HG03064 (cell line): ENCODE results near the gene MTURN.
A peak's percentile ranks its signal among the peaks of the same experiment; 100 is the strongest.
"Not testable (repeated sequence)": the region's sequence is repeated elsewhere in the genome, so short reads cannot be mapped to it uniquely, and the experiment has no call there.

Experiments used
- ATAC-seq: cut with Tn5 transposase; IDR thresholded peaks from one replicate; pipeline ENCODE4 v1.9.1; 2021; ENCODE audit warnings: low read depth; ENCODE audit not compliant: unreplicated experiment

The MTURN gene

DNA sequence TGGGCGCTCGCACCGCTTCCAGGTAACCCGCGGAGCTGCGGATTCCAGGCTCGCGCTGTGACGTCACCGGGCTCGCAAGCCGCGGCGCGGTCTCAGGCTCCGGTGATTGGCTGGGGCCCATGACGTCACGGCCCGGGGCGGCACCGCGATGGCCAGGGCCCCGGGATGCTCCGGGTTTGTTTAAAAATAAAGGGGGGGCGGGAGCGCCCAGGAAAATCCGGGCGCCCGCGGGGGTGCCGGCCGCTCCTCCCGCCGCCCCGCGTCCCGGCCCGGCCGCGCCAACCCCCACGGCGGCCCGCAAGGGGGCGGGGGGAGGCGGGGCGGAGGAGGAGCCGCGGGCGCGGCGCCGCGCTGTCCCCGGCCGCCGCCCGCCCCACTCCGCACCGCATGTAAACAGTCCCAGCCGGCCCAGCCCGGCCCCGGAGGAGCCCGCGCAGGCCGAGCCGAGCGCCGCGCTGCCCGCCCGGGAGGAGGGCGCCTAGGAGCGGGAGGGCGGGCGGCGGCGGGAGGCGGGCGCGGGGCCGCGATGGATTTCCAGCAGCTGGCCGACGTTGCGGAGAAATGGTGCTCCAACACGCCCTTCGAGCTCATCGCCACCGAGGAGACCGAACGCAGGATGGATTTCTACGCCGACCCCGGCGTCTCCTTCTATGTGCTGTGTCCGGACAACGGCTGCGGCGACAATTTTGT lies at the start of gene MTURN:
Gene MTURN, plus strand, starts transcription at position 376 of the 690 bp plus-strand sequence. Its CDS starts 151 bp downstream, at position 527.
- peak; percentile 83 for ATAC-seq

DNA sequence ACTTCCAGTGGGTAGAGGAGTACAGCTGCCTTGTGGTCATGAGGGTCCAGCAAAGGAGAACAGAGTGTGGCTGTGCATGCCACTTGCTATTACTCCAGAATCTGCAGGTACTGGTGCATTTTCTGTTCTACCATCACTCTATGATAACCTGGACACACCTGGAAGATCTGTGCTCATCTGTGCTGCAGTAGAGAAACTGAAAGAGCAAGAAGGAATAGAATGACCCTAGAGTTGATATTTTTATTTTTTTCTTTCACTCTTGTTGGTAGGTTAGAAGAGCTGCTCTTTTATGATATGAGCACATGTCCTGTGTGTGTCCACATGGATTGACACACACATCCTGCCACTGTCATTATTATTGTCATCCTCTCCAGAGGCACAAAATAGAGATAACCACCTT lies 48.3 kb upstream of the MTURN start:
- ATAC-seq = no peak

GRCh38 chr7:30087371-30087770 lies 47.4 kb upstream of the MTURN start:
- no peak for ATAC-seq

DNA sequence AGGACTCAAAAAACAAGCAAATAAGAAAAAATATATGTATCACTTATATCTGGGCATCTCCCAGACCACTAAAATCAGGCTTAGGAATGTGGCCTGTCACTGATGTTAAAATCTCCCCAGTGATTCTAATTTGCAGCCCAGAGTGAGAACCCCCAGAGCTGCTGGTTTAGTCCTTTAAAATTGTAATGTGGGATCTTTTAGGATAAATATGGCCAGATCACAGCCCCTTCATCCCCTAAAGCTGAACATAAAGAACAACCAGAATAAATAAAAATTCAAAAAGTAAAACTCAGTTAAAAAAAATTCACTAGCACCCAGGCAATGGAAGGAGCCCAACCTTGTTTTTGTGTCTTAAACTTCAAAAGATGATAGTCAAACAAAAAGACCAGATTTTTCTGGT lies 46.4 kb upstream of the MTURN start:
- ATAC-seq = no peak

DNA sequence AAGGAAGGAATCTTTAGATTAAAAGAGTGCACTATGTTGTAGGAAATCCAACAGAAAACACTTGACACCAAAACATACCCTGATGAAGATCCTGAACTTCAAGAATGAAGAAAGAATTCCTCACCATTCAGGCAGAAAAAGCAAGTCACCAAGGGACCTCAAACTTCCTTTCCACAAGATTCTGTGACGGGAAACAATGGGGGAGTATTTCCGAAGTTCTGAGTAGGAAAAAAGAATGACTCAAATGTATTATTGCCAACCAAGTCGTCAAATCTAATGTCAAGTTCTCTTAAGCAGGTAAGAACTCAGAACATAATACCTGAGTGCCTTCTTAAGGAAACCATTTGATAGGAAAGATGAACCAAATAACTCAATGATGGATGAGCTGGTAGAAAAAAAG lies 44.7 kb upstream of the MTURN start:
- ATAC-seq = no peak

- ATAC-seq = no peak
These were observed 43.3 kb upstream of the MTURN start for GRCh38 chr7:30091491-30091912.

DNA sequence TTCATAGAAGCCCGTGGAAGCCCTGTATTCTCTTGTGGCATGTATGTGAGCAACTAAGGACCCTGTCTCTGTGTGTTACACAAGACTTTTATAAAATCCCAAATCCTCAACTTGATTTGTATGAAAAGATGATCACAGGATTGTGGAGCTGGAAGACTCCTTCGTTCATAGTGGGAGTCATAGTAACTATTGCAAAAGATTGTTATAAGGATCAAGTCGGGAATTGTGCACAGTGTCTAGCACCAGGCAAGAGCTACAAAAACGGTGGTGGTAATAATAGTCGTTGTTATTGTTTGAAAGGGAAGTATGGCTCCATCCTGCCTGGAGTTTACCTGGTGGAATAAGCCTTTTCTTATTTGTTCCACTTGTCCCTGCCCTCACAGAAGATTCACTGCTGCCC lies 42.8 kb upstream of the MTURN start:
- ATAC-seq = no peak

DNA sequence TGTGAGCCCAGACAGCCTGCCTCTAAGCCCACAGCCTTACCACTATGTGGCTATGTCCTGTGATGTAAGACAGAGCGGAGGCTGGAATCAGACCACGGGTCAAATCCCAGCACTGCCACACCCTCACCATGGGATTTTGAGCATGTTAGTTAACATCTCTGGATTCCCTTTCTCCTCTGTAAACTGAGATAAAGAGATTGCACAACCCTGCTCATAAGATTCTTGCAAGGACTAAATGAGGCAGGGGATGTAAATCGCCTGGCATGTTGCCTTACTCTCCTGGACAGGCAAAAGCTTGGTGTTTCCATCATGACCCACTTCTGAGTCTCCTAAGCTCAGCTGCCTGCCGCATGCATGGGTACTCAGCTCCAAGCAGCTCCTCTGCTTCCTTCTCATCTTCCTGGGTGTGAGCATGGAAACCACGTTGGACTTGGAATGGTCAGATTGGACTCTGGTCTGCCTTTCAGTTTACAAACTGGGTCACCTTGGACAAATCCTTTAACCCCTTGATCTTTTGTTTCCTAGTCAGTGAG lies 41.3 kb upstream of the MTURN start:
- ATAC-seq = no peak

- not testable (repeated sequence) for ATAC-seq
These were observed 36.2 kb upstream of the MTURN start for GRCh38 chr7:30098599-30098998.

- no peak for ATAC-seq
These were observed 32.5 kb upstream of the MTURN start for GRCh38 chr7:30102281-30102680.

DNA sequence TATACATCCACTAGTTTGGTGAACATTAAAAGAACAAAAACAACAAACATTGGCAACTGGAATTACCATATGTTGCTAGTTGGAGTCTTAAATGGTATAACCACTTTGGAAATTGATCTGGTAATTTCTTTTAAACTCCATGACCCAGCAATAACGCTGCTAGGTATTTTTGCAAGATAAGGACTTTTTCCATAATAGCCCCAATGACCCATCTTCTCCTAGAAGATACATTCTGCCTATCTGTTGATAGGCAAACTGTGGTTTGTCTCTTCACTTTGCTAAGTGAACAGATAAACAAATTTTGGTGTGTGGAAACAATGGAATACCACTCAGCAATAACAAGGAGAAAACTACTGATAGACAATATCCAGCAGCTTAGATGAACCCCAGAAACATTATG lies 30.6 kb upstream of the MTURN start:
- no peak for ATAC-seq

GRCh38 chr7:30112103-30112713 lies 22.6 kb upstream of the MTURN start:
- no peak for ATAC-seq

GRCh38 chr7:30113144-30113543 lies 21.6 kb upstream of the MTURN start:
- no peak for ATAC-seq

DNA sequence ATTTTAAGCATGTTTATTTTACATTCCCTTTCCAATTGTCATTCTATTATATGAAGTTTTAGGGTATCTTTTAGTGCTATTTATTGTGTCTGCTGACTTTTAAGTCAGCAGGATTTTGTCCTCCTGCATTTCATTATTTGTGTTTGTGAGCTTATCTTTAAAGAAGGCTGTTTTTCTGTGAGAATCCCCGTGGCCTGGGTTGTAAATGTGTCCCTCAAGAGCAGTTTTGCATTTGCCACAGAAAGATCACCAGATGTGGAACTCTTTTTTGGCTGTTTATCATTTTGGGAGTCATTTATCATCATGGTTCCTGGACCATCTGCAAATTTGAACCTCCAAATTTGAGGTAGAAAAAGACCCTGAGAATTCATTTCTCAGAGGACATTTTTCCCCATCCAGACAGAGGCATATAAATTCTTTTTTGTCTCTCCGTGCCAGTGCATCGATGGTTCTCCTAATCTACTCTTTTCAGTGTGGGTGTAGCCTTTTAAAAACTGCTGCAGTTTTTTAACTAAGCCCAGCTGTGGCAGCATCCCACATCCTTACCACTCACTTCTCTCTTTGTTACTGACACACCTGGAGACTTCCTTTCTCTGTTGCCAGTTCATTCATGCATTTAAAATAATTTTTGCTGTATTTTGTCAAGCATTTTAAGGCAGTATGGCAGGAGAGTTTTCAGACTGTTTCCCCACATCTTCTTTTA lies 20.1 kb upstream of the MTURN start:
- no peak for ATAC-seq

- ATAC-seq = no peak
These were observed 19.0 kb upstream of the MTURN start for GRCh38 chr7:30115709-30116297.

DNA sequence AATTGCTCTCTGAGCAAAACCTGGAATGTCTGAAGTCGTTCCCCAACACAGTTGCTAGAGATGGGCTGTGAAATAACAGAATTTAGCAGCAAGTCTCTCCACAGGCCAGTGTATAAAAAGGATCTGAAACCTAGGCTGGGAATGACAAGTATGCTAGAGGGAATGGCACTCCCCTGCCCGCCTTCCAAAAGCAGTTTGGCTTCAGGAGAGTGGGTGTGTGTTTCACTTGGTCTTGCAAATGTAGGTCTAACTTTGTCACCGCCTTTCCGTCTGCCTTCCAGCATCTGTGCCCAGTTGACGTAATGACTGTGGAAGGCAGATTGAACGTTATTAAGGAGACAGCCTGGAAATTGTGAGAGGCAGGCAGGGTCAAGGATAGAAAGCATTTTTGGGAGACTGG lies 18.0 kb upstream of the MTURN start:
- no peak for ATAC-seq

DNA sequence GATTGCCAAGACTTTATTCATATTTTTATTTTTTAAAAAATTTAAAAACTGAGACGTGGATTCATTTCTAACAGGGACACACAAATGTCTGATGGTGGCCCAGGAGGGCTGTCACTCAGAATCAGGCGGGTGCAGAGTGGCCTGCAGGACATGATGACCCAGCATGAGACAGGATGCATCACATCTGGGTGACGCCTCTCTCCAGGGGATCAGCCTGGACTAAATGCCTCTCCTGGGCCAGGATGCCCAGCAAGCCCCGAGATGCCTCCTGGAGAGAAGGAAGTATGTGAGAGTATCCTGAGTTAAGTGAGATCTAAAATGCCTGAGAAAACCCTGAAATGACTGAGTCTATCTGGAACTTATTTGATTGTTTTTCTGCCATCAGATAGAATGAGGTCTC lies 16.9 kb upstream of the MTURN start:
- ATAC-seq = no peak

GRCh38 chr7:30119890-30120577 lies 14.8 kb upstream of the MTURN start:
- no peak for ATAC-seq

DNA sequence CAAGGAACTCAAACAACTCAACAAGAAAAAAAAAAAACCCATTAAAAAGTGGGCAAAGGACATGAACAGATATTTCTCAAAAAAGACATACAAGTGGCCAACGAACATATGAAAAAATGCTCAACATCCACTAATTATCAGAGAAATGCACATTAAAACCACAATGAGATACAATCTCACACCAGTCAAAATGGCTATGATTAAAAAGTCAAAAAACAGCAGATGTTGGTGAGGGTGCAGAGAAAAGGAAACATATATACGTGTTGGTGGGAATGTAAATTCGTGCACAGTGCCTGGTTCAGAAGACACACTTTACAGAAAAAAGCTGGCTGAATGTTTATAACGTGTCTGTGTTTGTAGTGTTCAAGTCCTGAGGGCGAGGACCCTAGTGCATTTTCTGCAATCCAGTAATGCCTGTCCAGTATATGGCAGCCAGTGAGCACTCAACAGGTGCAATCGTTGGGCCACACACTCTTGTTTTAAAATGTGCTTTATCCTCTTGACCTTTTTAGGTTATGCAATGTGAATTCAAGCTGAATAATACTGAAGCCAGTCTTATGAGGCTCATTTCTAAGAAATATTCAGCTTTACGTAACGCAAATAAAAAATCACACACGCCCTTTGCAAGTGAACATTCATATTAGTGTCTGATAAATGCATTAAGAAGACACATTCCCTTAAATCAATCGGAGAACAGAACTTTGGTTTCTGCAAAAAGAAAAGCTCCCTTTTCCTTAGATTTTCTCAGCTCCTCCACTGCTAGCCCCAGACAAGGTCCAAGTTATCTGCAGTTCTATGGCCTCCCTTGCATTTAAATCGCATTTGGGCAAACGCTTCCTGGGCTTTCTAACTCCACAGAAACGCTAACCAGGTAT lies 813 bp upstream of the MTURN start:
- no peak for ATAC-seq
